Loucy (cell line): ENCODE data around the gene PIPOX.

Experiments used
- H2AFZ ChIP-seq: fragments of 200-600 bp; sonication (generic); 2 replicates; pipeline ENCODE4 v1.6.0; 2016; ENCODE audit warnings: antibody characterized with exemption, mild to moderate bottlenecking, low read length, moderate library complexity
- H3F3A ChIP-seq: fragments of 200-600 bp; 2 replicates; pipeline ENCODE4 v1.6.0; 2016; ENCODE audit warnings: antibody characterized with exemption, low read depth, mild to moderate bottlenecking
- H3K27me3 ChIP-seq: fragments of 200-600 bp; sonication (generic); 2 replicates; pipeline ENCODE4 v1.6.1; 2014; ENCODE audit warnings: low read length, mild to moderate bottlenecking; ENCODE audit not compliant: insufficient read depth, poor library complexity, severe bottlenecking
- H3K36me3 ChIP-seq: fragments of 200-600 bp; sonication (generic); 2 replicates; pipeline ENCODE4 v1.6.1; 2016; ENCODE audit warnings: low read length; ENCODE audit not compliant: insufficient read depth
- H3K4me1 ChIP-seq: fragments of 200-600 bp; sonication (generic); 2 replicates; pipeline ENCODE4 v1.5.1; 2014; ENCODE audit warnings: low read length, mild to moderate bottlenecking; ENCODE audit not compliant: insufficient read depth, poor library complexity, severe bottlenecking
- H3K4me2 ChIP-seq: fragments of 200-600 bp; sonication (generic); 2 replicates; pipeline ENCODE4 v1.6.0; 2014; ENCODE audit warnings: antibody characterized with exemption, low read length, low read depth, mild to moderate bottlenecking; ENCODE audit not compliant: poor library complexity, severe bottlenecking
- H3K4me3 ChIP-seq: fragments of 200-600 bp; sonication (generic); 2 replicates; pipeline ENCODE4 v1.5.1; 2014; ENCODE audit warnings: low read length, mild to moderate bottlenecking, mixed read lengths; ENCODE audit not compliant: poor library complexity, severe bottlenecking
- H3K79me2 ChIP-seq: fragments of 200-600 bp; sonication (generic); 2 replicates; pipeline ENCODE4 v1.6.1; 2014; ENCODE audit warnings: low read length; ENCODE audit not compliant: insufficient read depth
- H3K9ac ChIP-seq: fragments of 200-600 bp; sonication (generic); 2 replicates; pipeline ENCODE4 v1.6.0; 2014; ENCODE audit warnings: mild to moderate bottlenecking, low read depth, low read length, moderate library complexity; ENCODE audit not compliant: poor library complexity, severe bottlenecking
- H3K9me2 ChIP-seq: fragments of 200-600 bp; sonication (generic); replicated peaks from 2 replicates; pipeline ENCODE4 v1.6.1; 2016; ENCODE audit warnings: low read depth, low read length, mixed read lengths
- H3K9me3 ChIP-seq: fragments of 200-600 bp; sonication (generic); 2 replicates; pipeline ENCODE4 v1.6.1; 2014; ENCODE audit warnings: mild to moderate bottlenecking, antibody characterized with exemption, low read length, low read depth; ENCODE audit not compliant: insufficient read depth
- H4K20me1 ChIP-seq: fragments of 200-600 bp; sonication (generic); 2 replicates; pipeline ENCODE4 v1.6.0; 2014; ENCODE audit warnings: antibody characterized with exemption, low read length, mild to moderate bottlenecking; ENCODE audit not compliant: insufficient read depth, poor library complexity, severe bottlenecking
- CTCF ChIP-seq: fragments of 200-600 bp; sonication (generic); conservative IDR thresholded peaks from 2 replicates; pipeline ENCODE4 v1.5.1; 2014; ENCODE audit warnings: mild to moderate bottlenecking, antibody characterized with exemption, low read length
- EZH2phosphoT487 ChIP-seq: fragments of 200-600 bp; IDR thresholded peaks from 2 replicates; pipeline ENCODE4 v1.6.1; 2018; ENCODE audit warnings: antibody characterized with exemption, mild to moderate bottlenecking, moderate library complexity, borderline replicate concordance

Gene PIPOX

GRCh38 chr17:29038085-29038795, 4.7 kb upstream of the PIPOX start:
- no peak for TF ChIP-seq EZH2phosphoT487
- TF ChIP-seq CTCF: no peak
- Histone ChIP-seq H3K4me1 (no peaks in the 10 kb centered on the region), H3K4me2 (no peak overlapping the region), H4K20me1 (no peaks in the 10 kb centered on the region), H3K9me2 (no peaks in the 10 kb centered on the region), H3K9ac (no peak overlapping the region), H3F3A (no peaks in the 10 kb centered on the region), H3K79me2 (no peaks in the 10 kb centered on the region), H3K9me3 (no peaks in the 10 kb centered on the region), H2AFZ (no peak overlapping the region), H3K4me3 (no peak overlapping the region), H3K36me3 (no peaks in the 10 kb centered on the region), H3K27me3 (no peaks in the 10 kb centered on the region)

GRCh38 chr17:29039764-29040598, 3.0 kb upstream of the PIPOX start:
- Histone ChIP-seq H4K20me1 (no peaks in the 10 kb centered on the region), H3K9me2 (no peaks in the 10 kb centered on the region), H3K9me3 (no peaks in the 10 kb centered on the region), H3K27me3 (no peaks in the 10 kb centered on the region), H3K79me2 (no peaks in the 10 kb centered on the region), H3K9ac (no peak overlapping the region), H3K36me3 (no peaks in the 10 kb centered on the region), H3K4me3 (no peak overlapping the region), H2AFZ (no peak overlapping the region), H3K4me2 (no peak overlapping the region), H3F3A (no peaks in the 10 kb centered on the region), H3K4me1 (no peaks in the 10 kb centered on the region)
- no peak for TF ChIP-seq CTCF
- TF ChIP-seq EZH2phosphoT487: no peak

- Histone ChIP-seq H3F3A (no peaks in the 10 kb centered on the region), H3K4me3 (no peak overlapping the region), H3K9me3 (no peaks in the 10 kb centered on the region), H3K9me2 (no peaks in the 10 kb centered on the region), H3K27me3 (no peaks in the 10 kb centered on the region), H2AFZ (no peak overlapping the region), H4K20me1 (no peaks in the 10 kb centered on the region), H3K4me1 (no peaks in the 10 kb centered on the region), H3K79me2 (no peaks in the 10 kb centered on the region), H3K4me2 (no peak overlapping the region), H3K9ac (no peak overlapping the region), H3K36me3 (no peaks in the 10 kb centered on the region)
- TF ChIP-seq CTCF: no peak
- TF ChIP-seq EZH2phosphoT487: no peak
These were observed 1.9 kb upstream of the PIPOX start for GRCh38 chr17:29041091-29041490.
